ENCODE measurements around the gene RNF13.

DNA sequence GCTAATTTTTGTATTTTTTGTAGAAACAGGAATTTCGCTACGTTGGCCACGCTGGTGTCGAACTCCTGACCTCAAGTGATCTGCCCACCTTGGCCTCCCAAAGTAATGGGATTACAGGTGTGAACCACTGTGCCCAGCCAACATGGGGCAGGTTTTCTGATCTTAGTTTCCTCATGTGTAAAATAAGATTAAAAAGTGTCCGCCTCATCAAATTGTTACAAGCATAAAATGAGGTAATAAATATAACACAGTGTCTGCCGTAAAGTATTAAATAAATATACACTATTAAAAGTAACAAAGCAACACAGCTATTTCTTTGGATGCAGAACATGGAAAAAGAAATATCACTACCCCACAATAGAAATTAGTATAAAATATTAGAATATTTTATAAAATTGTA lies 44.3 kb upstream of the RNF13 start:
- TF ChIP-seq, protein P1, sequence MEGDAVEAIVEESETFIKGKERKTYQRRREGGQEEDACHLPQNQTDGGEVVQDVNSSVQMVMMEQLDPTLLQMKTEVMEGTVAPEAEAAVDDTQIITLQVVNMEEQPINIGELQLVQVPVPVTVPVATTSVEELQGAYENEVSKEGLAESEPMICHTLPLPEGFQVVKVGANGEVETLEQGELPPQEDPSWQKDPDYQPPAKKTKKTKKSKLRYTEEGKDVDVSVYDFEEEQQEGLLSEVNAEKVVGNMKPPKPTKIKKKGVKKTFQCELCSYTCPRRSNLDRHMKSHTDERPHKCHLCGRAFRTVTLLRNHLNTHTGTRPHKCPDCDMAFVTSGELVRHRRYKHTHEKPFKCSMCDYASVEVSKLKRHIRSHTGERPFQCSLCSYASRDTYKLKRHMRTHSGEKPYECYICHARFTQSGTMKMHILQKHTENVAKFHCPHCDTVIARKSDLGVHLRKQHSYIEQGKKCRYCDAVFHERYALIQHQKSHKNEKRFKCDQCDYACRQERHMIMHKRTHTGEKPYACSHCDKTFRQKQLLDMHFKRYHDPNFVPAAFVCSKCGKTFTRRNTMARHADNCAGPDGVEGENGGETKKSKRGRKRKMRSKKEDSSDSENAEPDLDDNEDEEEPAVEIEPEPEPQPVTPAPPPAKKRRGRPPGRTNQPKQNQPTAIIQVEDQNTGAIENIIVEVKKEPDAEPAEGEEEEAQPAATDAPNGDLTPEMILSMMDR (IDR thresholded peaks at IDR 0.05): no peak
- no peak for TF ChIP-seq EP300 (IDR thresholded peaks at IDR 0.05)
- no peak for TF ChIP-seq POLR2A (IDR thresholded peaks at IDR 0.05)
